Ovary (tissue), 9 donors: Measurements from ENCODE around the gene DES. TPM values are rescaled to one million over a fixed set of nuclear protein-coding genes. Genes with fewer than 3 reads are reported as not detected.

ENCODE experiments used
- DNase-seq, 5 donors: peaks; one replicate each; pipeline ENCODE4 v3.0.0-alpha.2; 2019 to 2020
- H3K27ac ChIP-seq, 2 donors: fragments of 200-600 bp; one replicate each; pipeline versions ENCODE4 v1.5.1 to v1.8.0; 2019 to 2022
- H3K27me3 ChIP-seq: fragments of 200-600 bp; one replicate; pipeline ENCODE4 v1.8.0; 2022
- H3K36me3 ChIP-seq: fragments of 200-600 bp; sonication (generic); one replicate; pipeline ENCODE4 v1.5.1; 2019
- H3K4me1 ChIP-seq: one replicate; pipeline ENCODE4 v1.8.1; 2013; ENCODE audit warnings: mild to moderate bottlenecking, moderate library complexity; ENCODE audit not compliant: insufficient read depth
- H3K4me3 ChIP-seq: fragments of 200-600 bp; sonication (generic); one replicate; pipeline ENCODE4 v1.5.1; 2017
- H3K9me3 ChIP-seq, 2 donors: fragments of 200-600 bp in 1 of 2; sonication (generic) in 1 of 2; one replicate each; pipeline versions ENCODE4 v1.5.1 to v1.8.1; 2013 to 2019; ENCODE audit warnings: mild to moderate bottlenecking in 1 of 2, moderate library complexity in 1 of 2
- CTCF ChIP-seq, 3 donors: fragments of 450-650 bp in 2 of 3; fragments of 200-600 bp in 1 of 3; IDR thresholded peaks; one replicate each; pipeline versions ENCODE4 v1.5.1 to v1.8.0; 2016 to 2022; ENCODE audit warnings: antibody characterized with exemption in 3 of 3, mild to moderate bottlenecking in 1 of 3
- EP300 ChIP-seq: sonication (generic); formaldehyde crosslinking; IDR thresholded peaks from one replicate; pipeline ENCODE4 v1.6.1; 2017; ENCODE audit warnings: antibody characterized with exemption
- POLR2A ChIP-seq: fragments of 450-650 bp; IDR thresholded peaks from one replicate; pipeline ENCODE4 v1.6.1; 2017; ENCODE audit warnings: antibody characterized with exemption, mild to moderate bottlenecking, moderate library complexity
- WGBS, 3 donors: extraction: QIAGEN DNeasy Blood & Tissue Kit in 1 of 3; methylation state at CpG; one replicate each; pipeline versions ENCODE4 v1.1.5 to v1.1.7; 2013 to 2017; 5-methylcytosine and 5-hydroxymethylcytosine counted together
- intact Hi-C, 4 donors: fragments of 100-400 bp; cut with DNase I; formaldehyde crosslinking; loops; one replicate each; pipeline versions ENCODE4 v1.11.0 to v1.15.1; 2022 to 2023
- polyA plus RNA-seq, 2 donors: library from polyadenylated mRNA; stranded (reverse); fragments of 200-250 nt in 1 of 2; fragments of 350-450 nt in 1 of 2; fragmentation: Illumina TruSeq in 1 of 2; extraction: RNeasy Lipid Tissue Mini Kit (QIAGEN cat#74804) in 1 of 2; gene quantifications; one replicate each; pipeline ENCODE4 v1.2.3, GENCODE V29; 2013 to 2014
- total RNA-seq, 7 donors: library from RNA; depleted of rRNA in 2 of 7; stranded (reverse); fragments of >200 nt in 2 of 7; fragmentation: NEBNext Ultra II Directional in 3 of 7; extraction: Animal tissue kit (Norgen Biotek cat#: 25700) in 3 of 7; gene quantifications; one replicate each; pipeline versions ENCODE4 v1.1.0 to v1.2.4, GENCODE V29; 2016 to 2023
- donor health status: DM: no; HTN: no; CAD: no; lungs with moderate emphysema.
- donor health status: DM: no; HTN: no; CAD: no.
- donor health status: Bipolar disorder and iron deficiency.
- donor health status: DM: yes; HTN: yes; CAD: no.
- donor health status: DM: no; HTN: no; CAD: no.
- donor health status: DM: yes; HTN: yes; CAD: no.

The DES gene
- total and polyA plus RNA-seq, 9 donors = 86.5 to 1,061 (median 184) TPM

DNA sequence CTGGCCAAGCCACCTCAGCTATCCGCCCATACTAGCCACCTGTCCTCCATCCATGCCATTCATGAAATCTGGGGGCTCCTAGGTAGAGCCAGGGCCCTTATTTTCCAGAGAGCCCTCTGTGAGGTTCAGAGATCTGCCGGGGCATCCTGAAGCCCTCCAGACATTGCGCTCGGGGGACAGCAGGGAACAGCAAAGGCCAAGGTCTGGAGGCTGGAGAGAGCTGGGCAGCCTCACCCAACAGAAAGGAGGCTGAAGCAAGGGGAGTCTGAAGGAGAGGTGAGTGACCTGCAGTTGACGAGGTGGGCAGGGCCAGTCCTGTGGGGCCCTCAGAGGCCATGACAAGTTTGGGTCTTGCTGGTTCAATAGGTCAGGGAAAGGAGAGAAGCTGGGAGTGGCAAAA, 8.6 kb upstream of the DES start:
- no peaks in the 10 kb centered on the region for H3K27me3 ChIP-seq
- intact Hi-C loops = loop anchor here in 2 of 4 donors (5.0 kb wide), 2 partner anchors 53 to 118 kb away; no protein-coding TSS in a partner anchor
- no peaks in the 10 kb centered on the region for H3K9me3 ChIP-seq
- H3K4me3 ChIP-seq = no peak overlapping the region
- TF ChIP-seq EP300 (no peak), CTCF (IDR thresholded peaks at IDR 0.05) (no peak), POLR2A (no peak)
- peaks cover under 1% of the 10 kb centered on the region for H3K4me1 ChIP-seq
- no peak for DNase-seq
- 89 to 99% (median 93%) methylated on average over 5 of the region's 5 CpGs for WGBS, 3 donors
- no peak overlapping the region for H3K27ac ChIP-seq
- H3K36me3 ChIP-seq = no peaks in the 10 kb centered on the region

- no peaks in the 10 kb centered on the region for H3K9me3 ChIP-seq
- H3K27me3 ChIP-seq = no peaks in the 10 kb centered on the region
- 76 to 81% (median 78%) methylated on average over 8 of the region's 8 CpGs for WGBS, 3 donors
- intact Hi-C loops = no loop called here
- no peak overlapping the region for H3K4me3 ChIP-seq
- H3K27ac ChIP-seq = no peak overlapping the region
- DNase-seq = no peak
- no peak for TF ChIP-seq POLR2A
- no peak for TF ChIP-seq CTCF (IDR thresholded peaks at IDR 0.05)
- no peak for TF ChIP-seq EP300
- no peaks in the 10 kb centered on the region for H3K4me1 ChIP-seq
- H3K36me3 ChIP-seq = no peaks in the 10 kb centered on the region
Observed at GRCh38 chr2:219410390-219410789, 7.8 kb upstream of the DES start.

- no peaks in the 10 kb centered on the region for H3K36me3 ChIP-seq
- no peaks in the 10 kb centered on the region for H3K27me3 ChIP-seq
- H3K4me3 ChIP-seq = no peak overlapping the region
- DNase-seq = no peak
- peaks cover 5% of the 10 kb centered on the region for H3K4me1 ChIP-seq
- no peak for TF ChIP-seq EP300
- TF ChIP-seq CTCF (IDR thresholded peaks at IDR 0.05) = no peak
- no peak for TF ChIP-seq POLR2A
- H3K9me3 ChIP-seq = no peaks in the 10 kb centered on the region
- 74 to 82% (median 81%) methylated on average over 4 of the region's 4 CpGs for WGBS, 3 donors
- no peak overlapping the region for H3K27ac ChIP-seq
- intact Hi-C loops = no loop called here
Observed at GRCh38 chr2:219414857-219415256, 3.3 kb upstream of the DES start.

- Histone ChIP-seq H3K36me3 (no peaks in the 10 kb centered on the region), H3K4me3 (no peak overlapping the region), H3K9me3 (no peaks in the 10 kb centered on the region), H3K27ac (no peak overlapping the region), H3K4me1 (peaks cover 5% of the 10 kb centered on the region), H3K27me3 (no peaks in the 10 kb centered on the region)
- 55 to 66% (median 64%) methylated on average over 5 of the region's 5 CpGs for WGBS, 3 donors
- no peak for DNase-seq
- no peak for TF ChIP-seq EP300
- no peak for TF ChIP-seq CTCF (IDR thresholded peaks at IDR 0.05)
- no peak for TF ChIP-seq POLR2A
- intact Hi-C loops = no loop called here
Observed at GRCh38 chr2:219415580-219416234, 2.5 kb upstream of the DES start.
